ENCODE measurements around the gene CDH11. TPM values are rescaled to one million over a fixed set of nuclear protein-coding genes. Genes with fewer than 3 reads are reported as not detected.

CDH11 gene, protein sequence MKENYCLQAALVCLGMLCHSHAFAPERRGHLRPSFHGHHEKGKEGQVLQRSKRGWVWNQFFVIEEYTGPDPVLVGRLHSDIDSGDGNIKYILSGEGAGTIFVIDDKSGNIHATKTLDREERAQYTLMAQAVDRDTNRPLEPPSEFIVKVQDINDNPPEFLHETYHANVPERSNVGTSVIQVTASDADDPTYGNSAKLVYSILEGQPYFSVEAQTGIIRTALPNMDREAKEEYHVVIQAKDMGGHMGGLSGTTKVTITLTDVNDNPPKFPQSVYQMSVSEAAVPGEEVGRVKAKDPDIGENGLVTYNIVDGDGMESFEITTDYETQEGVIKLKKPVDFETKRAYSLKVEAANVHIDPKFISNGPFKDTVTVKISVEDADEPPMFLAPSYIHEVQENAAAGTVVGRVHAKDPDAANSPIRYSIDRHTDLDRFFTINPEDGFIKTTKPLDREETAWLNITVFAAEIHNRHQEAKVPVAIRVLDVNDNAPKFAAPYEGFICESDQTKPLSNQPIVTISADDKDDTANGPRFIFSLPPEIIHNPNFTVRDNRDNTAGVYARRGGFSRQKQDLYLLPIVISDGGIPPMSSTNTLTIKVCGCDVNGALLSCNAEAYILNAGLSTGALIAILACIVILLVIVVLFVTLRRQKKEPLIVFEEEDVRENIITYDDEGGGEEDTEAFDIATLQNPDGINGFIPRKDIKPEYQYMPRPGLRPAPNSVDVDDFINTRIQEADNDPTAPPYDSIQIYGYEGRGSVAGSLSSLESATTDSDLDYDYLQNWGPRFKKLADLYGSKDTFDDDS
- total RNA-seq (2011; cell fraction: chromatin; rRNA removed; ENCODE audit: low replicate concordance): not detected in 2 replicates
- total RNA-seq (2011; cell fraction: nucleolus; rRNA removed): not detected in 2 replicates
- not detected in 2 replicates for total RNA-seq (2011; cell fraction: nucleoplasm; rRNA removed)
- total RNA-seq (2014; rRNA removed) (not detected in 2 replicates), total RNA-seq (2014; rRNA removed; fragmentation: Illumina TruSeq; extraction: Trizol) (not detected in 2 replicates), total RNA-seq (2015; rRNA removed; fragmentation: Illumina TruSeq; extraction: Trizol) (not detected in 2 replicates), total RNA-seq (2021) (0.18 and 0.31 TPM in 2 replicates), polyA plus RNA-seq (2011; rRNA removed) (not detected in 2 replicates), polyA plus RNA-seq (2014; fragmentation: Illumina TruSeq; extraction: Trizol) (not detected in 2 replicates), polyA plus RNA-seq (2014; fragmentation: Nextera tagmentation; extraction: Ambion mirVana) (not detected), polyA plus RNA-seq (2014; rRNA removed) (not detected in 2 replicates), polyA minus RNA-seq (2011; rRNA and poly(A)+ RNA removed) (not detected in 2 replicates), Bru-seq, nascent RNA (percentile 14 among the genes with signal in this experiment), BruChase-seq, experiment 1, labeled RNA remaining after a 2-hour chase (percentile 20 among the genes with signal in this experiment), BruChase-seq, experiment 2, labeled RNA remaining after a 6-hour chase (percentile 19 among the genes with signal in this experiment)
- not detected in 2 replicates for polyA plus RNA-seq (2011; cell fraction: cytosol; rRNA removed)
- not detected in 2 replicates for polyA plus RNA-seq (2011; cell fraction: nucleus; rRNA removed)
- not detected in 2 replicates for polyA plus RNA-seq (2012)
- polyA minus RNA-seq (2011; cell fraction: cytosol; rRNA and poly(A)+ RNA removed): not detected in 2 replicates
- polyA minus RNA-seq (2011; cell fraction: nucleus; rRNA and poly(A)+ RNA removed): not detected in 2 replicates
- long read RNA-seq, experiment 1: 0 reads
- long read RNA-seq, experiment 2: 0 reads
- long read RNA-seq, experiment 3: 0 reads

DNA sequence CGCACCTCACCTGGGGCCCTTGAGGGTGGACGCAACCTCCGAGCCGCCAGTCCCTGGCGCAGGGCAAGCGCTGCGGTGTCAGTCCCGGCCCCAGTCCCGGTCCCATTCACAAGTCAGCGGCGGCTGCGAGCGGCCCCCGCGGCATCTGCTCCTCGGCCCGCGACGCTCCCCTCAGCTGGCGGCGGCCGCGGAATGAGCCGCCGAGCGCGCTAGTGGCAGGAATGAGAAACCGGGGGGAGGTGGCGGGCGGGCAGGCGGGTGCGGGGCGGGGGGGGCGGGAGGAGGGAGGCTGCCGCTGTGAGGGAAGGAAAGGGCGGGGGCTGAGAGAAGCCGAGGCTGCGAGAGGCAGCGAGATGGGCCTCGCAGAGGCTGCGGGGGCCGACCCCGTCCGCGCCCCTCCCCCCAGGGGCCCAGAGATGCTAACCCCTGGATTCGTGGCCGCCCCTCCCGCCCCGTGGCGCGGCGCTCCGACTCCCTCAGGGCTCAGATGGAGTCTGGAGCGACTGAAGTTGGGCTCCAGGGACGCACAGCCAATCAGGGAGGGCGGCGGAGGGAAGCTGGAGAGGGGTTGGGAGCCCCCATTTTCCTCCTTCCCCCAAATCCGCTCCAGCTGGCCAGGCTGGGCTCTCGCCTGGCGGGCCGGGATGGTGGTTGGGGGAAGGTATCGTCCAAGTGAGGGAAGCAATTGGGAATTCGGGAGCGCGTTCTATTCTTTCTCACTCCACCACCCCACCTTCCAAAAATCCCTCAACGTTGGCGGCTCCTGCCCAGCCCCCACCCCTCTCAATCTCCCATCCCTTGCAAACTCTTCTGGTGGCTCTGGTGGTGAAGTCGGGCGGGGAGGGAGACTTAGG lies at the start of gene CDH11:
Gene CDH11, minus strand, starts transcription at position 194 of the 854 bp plus-strand sequence. CDS start 117,194 bp downstream, outside the sequence.
- ChIA-PET POLR2A (interaction anchor here (0.5 kb wide), 1 partner anchor 945 kb away, joined by 3 read pairs; no protein-coding TSS in a partner anchor), CTCF (ENCODE audit: low intra/inter-chr PET ratio) (no interaction called here)
- no peak within 1 kb of the TSS for H3K4me2 ChIP-seq (ENCODE audit: insufficient read depth, low read length)
- H3K9me1 ChIP-seq (ENCODE audit: control insufficient read depth, insufficient read depth, low read length): no peaks in the 10 kb centered on the region
- in situ Hi-C loops (cut with MboI): no loop called here
- no peaks in the 10 kb centered on the region for H4K20me1 ChIP-seq (replicated peaks; ENCODE audit: control insufficient read depth, insufficient read depth, low read length)
- H3K27me3 ChIP-seq (ENCODE audit: control insufficient read depth in 2 of 2, insufficient read depth in 2 of 2, low read length in 2 of 2): no peaks in the 10 kb centered on the region
- H3K9me3 ChIP-seq (replicated peaks; ENCODE audit: control insufficient read depth, insufficient read depth, low read depth, low read length): no peaks in the 10 kb centered on the region
- 8% methylated on average over 18 of the region's 69 CpGs for WGBS (ENCODE audit: insufficient coverage, low coverage, missing lambda C conversion rate)
- ATAC-seq: no peak
- no peaks in the 10 kb centered on the region for H3K36me3 ChIP-seq (ENCODE audit: control insufficient read depth, insufficient read depth, low read length)
- FAIRE-seq: no peak
- intact Hi-C loops (cut with micrococcal nuclease): no loop called here
- no peaks in the 10 kb centered on the region for H3K79me2 ChIP-seq (ENCODE audit: control insufficient read depth, insufficient read depth, low read length)
- no peak within 1 kb of the TSS for H3K4me3 ChIP-seq
- no peak for DNase-seq (ENCODE audit: extremely low read depth in 1 of 4, low spot score in 3 of 4)
- H3K9ac ChIP-seq (ENCODE audit: insufficient read depth in 1 of 2, low read depth in 2 of 2, low read length in 2 of 2): no peak within 1 kb of the TSS
- no peak within 1 kb of the TSS for H2AFZ ChIP-seq (ENCODE audit: low read depth, low read length)
- BruUV-seq (replicated peaks): no TSS peak
- TF ChIP-seq MAFG (tag; conservative IDR thresholded peaks at IDR 0.05): no peak
- TF ChIP-seq, protein P1, sequence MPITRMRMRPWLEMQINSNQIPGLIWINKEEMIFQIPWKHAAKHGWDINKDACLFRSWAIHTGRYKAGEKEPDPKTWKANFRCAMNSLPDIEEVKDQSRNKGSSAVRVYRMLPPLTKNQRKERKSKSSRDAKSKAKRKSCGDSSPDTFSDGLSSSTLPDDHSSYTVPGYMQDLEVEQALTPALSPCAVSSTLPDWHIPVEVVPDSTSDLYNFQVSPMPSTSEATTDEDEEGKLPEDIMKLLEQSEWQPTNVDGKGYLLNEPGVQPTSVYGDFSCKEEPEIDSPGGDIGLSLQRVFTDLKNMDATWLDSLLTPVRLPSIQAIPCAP (CRISPR knock-in tag; IDR thresholded peaks at IDR 0.05; ENCODE audit: borderline replicate concordance): no peak
- no peak for TF ChIP-seq SRSF3 (IDR thresholded peaks at IDR 0.05; ENCODE audit: insufficient read depth, low read length)
- TF ChIP-seq DMBX1 (CRISPR knock-in tag; IDR thresholded peaks at IDR 0.05; ENCODE audit: borderline replicate concordance): no peak
- no peak for TF ChIP-seq TRIM28 (IDR thresholded peaks at IDR 0.05)
- TF ChIP-seq CREB1 (IDR thresholded peaks at IDR 0.05): no peak
- TF ChIP-seq CREB1 (CRISPR knock-in tag; IDR thresholded peaks at IDR 0.05): no peak
- TF ChIP-seq ZNF707 (CRISPR knock-in tag; conservative IDR thresholded peaks at IDR 0.05): no peak
- TF ChIP-seq ZNF23 (CRISPR knock-in tag; IDR thresholded peaks at IDR 0.05): no peak
- TF ChIP-seq XRCC3 (IDR thresholded peaks at IDR 0.05): no peak
- TF ChIP-seq KDM2B (CRISPR knock-in tag; IDR thresholded peaks at IDR 0.05): no peak
- H3K4me1 ChIP-seq (replicated peaks in 1 of 2; ENCODE audit: control insufficient read depth in 2 of 2, insufficient read depth in 2 of 2, low read length in 2 of 2): no peaks in the 10 kb centered on the region; a peak in 1 of 5 replicates
- no peak within 1 kb of the TSS for H3K27ac ChIP-seq (ENCODE audit: extremely low read depth, low read depth, low read length)

Data from K562 (cell line).